Naive thymus-derived CD8-positive, alpha-beta T cell (primary cell): ENCODE measurements around the gene CCNYL1. TPM values are rescaled to one million over a fixed set of nuclear protein-coding genes. Genes with fewer than 3 reads are reported as not detected.
"Not testable (repeated sequence)": the region's sequence is repeated elsewhere in the genome, so short reads cannot be mapped to it uniquely, and the experiment has no call there.

ENCODE experiments used
- ATAC-seq, 2 donors: fragments of 150-1000 bp; cut with Tn5 transposase in 1 of 2; sonication (Bioruptor Pico), chemical (Tn5 transposase) in 1 of 2; 1 replicate in 1 of 2; 2 replicates in 1 of 2; pipeline ENCODE4 v1.10.0; 2021; ENCODE audit warnings: mild to moderate bottlenecking in 2 of 2, moderate library complexity in 2 of 2
- POLR2A ChIA-PET: fragments of 350-600 bp; sonication (Branson Sonifier 250); formaldehyde crosslinking; loops from one replicate; lab custom pipeline; 2021; ENCODE audit warnings: antibody characterized with exemption; lab: Charles Lee
- DNase-seq, 10 donors: peaks; one replicate each; pipeline versions ENCODE4 v3.0.0 to v3.0.0-alpha.2; 2020 to 2022
- H3K27ac Mint-ChIP-seq, 10 donors: one replicate each; pipeline ENCODE4 v1.8.0; 2020 to 2022; ENCODE audit warnings: mild to moderate bottlenecking in 10 of 10, mixed read lengths in 10 of 10, moderate library complexity in 4 of 10, inconsistent platforms in 1 of 10
- H3K27me3 Mint-ChIP-seq, 5 donors: one replicate each; pipeline ENCODE4 v1.8.0; 2021 to 2022; ENCODE audit warnings: mixed read lengths in 5 of 5
- H3K36me3 Mint-ChIP-seq, 3 donors: one replicate each; pipeline ENCODE4 v1.8.0; 2020 to 2022; ENCODE audit warnings: mixed read lengths in 3 of 3, mild to moderate bottlenecking in 2 of 3, inconsistent platforms in 1 of 3
- H3K4me1 Mint-ChIP-seq, 4 donors: one replicate each; pipeline ENCODE4 v1.8.0; 2021 to 2022; ENCODE audit warnings: mixed read lengths in 4 of 4
- H3K4me3 Mint-ChIP-seq, 10 donors: one replicate each; pipeline ENCODE4 v1.8.0; 2020 to 2022; ENCODE audit warnings: mild to moderate bottlenecking in 10 of 10, mixed read lengths in 10 of 10, moderate library complexity in 6 of 10, inconsistent platforms in 1 of 10
- H3K9me3 Mint-ChIP-seq, 9 donors: one replicate each; pipeline ENCODE4 v1.8.0; 2020 to 2022; ENCODE audit warnings: mixed read lengths in 9 of 9, mild to moderate bottlenecking in 3 of 9, inconsistent platforms in 1 of 9, moderate library complexity in 1 of 9
- polyA plus RNA-seq, 3 donors: library from polyadenylated mRNA; unstranded; fragments of 300-500 nt; fragmentation: Illumina TruSeq; gene quantifications; one replicate each; pipeline ENCODE4 v1.2.3, GENCODE V29; 2021
- total RNA-seq, 8 experiments: library from RNA in 2 of 8; stranded (reverse) in 2 of 8; gene quantifications; one replicate each; pipeline ENCODE4 v1.2.3 and lab custom pipeline; 2021 to 2026

The CCNYL1 gene
- total and polyA plus RNA-seq, 5 experiments from 2014 or later: 1.2 to 14.3 (median 2.1) TPM

DNA sequence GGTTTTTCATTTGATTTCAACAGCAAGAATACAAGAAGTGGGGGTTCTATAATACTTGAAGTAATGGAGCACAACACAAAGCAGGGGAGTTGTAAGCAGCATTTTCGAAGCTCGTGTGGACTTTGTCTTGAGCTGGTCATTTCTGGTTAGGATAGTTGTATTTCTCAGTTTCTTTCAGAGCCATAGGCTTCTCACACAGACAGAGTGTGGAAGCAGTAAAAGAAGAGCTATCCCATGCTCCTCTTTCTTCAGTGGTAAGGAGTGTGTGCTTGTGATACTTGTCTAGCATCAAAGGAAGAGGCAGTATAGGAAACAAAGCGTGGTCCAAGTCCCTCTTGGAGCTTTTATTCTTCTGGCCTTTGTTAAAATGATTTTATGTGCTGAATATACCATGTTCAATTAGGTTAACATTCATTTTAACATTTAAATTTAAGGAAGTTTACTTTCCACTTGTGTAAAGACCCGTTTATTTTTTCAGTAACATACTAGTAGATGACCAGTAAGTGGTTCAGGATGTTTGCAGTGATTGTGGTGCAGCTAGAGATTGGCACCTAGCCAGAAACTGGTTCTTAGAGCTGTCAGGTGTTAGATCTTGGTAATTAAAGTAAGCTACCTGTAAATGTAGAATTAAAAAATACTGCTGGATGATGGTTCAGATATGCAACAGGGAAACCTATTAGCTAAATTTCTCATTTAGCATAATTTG lies 14.6 kb downstream of the CCNYL1 start:
- no peaks in the 10 kb centered on the region for H3K9me3 Mint-ChIP-seq
- peak; percentile 42 to 47 for ATAC-seq
- H3K4me3 Mint-ChIP-seq: no peak overlapping the region
- H3K4me1 Mint-ChIP-seq: peaks cover 10 to 37% (median 29%) of the 10 kb centered on the region in 4 donors
- H3K27me3 Mint-ChIP-seq: no peaks in the 10 kb centered on the region
- DNase-seq: peak in 4 of 10 donors; percentile 6 to 34 (median 22)
- peak overlapping the region in 7 of 10 donors; percentile 3 to 54 (median 30) for H3K27ac Mint-ChIP-seq
- H3K36me3 Mint-ChIP-seq: peaks cover 0 to 16% (median 2%) of the 10 kb centered on the region in 3 donors
- POLR2A ChIA-PET: interaction anchor here (1.0 to 3.4 kb wide), 2 partner anchors 15 to 101 kb away, joined by 4 to 20 read pairs; partner anchors contain the start of genes CCNYL1 and METTL21A

DNA sequence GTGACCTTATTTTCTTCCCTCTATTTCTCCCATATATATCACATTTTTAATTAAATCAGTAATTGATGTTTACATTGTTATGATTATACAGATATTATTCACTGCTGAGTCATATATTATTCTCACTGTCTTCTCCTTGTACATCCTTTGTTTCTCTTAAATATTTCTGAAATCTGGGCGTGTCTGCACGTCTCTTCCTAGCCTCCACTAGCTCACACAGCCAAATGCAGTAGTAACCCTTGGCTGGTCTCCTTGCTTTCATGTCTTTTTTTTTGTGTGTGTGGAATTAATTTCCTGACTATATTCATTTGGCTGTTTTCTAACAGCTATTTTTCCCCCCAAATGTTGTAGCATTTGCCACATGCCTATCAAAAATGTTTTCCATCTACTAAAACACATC lies 15.8 kb downstream of the CCNYL1 start:
- no peak for DNase-seq
- peak overlapping the region in 4 of 10 donors; percentile 3 to 41 (median 25) for H3K4me3 Mint-ChIP-seq
- no peaks in the 10 kb centered on the region for H3K27me3 Mint-ChIP-seq
- POLR2A ChIA-PET: interaction anchor here (3.4 kb wide), 1 partner anchor 16 kb away, joined by 20 read pairs; the partner anchor contains the start of gene CCNYL1
- ATAC-seq: no peak
- no peaks in the 10 kb centered on the region for H3K9me3 Mint-ChIP-seq
- peaks cover 10 to 37% (median 29%) of the 10 kb centered on the region in 4 donors for H3K4me1 Mint-ChIP-seq
- H3K36me3 Mint-ChIP-seq: peaks cover 0 to 19% (median 2%) of the 10 kb centered on the region in 3 donors
- H3K27ac Mint-ChIP-seq: peak overlapping the region in 7 of 10 donors; percentile 1 to 63 (median 8)

DNA sequence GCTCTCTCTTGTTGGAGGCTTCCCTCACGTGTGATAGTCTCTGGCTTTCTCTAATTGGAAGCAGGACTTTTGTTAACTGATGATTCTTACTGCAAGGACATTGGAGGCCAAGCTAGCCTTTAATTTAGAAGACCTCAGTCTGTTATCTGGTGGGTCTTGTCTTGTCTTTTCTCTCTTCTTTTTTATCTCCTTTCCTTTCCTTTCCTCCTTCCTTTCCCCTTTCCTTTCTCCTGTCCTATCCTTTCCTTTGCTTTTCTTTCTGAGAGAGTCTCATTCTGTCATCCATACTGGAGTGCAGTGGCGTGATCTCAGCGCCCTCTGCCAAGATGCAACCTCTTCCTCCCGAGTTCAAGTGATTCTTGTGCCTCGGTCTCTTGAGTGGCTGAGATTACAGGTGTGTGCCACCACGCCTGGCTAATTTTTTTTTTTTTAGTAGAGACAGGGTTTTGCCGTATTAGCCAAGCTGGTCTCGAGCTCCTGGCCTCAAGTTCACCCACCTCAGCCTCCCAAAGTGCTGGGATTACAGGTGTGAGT lies 18.1 kb downstream of the CCNYL1 start:
- Mint-ChIP-seq H3K27ac (no peak overlapping the region), H3K4me3 (no peak overlapping the region)
- POLR2A ChIA-PET: no interaction called here

DNA sequence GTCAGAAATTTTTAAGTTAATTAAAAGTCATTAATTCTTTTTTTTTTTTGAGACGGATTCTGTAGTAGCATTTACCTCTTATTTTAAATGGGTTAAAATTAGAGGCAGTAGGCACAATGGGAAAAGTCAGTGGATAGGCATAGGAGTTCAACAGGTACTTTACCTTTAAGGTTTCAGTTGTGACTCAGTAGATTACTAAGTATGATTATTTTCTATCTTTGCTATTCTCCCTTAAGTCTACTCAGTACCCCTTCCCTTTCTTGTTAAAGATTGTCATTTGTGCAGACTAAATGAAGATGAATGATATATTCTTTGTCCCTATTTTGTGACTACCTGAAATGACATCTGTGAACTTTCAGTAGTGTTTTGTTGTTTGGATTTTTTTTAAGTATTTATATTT lies 19.7 kb downstream of the CCNYL1 start:
- Mint-ChIP-seq H3K27me3 (no peaks in the 10 kb centered on the region), H3K4me3 (no peak overlapping the region), H3K36me3 (peaks cover 0 to 49% (median 19%) of the 10 kb centered on the region in 3 donors), H3K9me3 (no peaks in the 10 kb centered on the region), H3K4me1 (peaks cover 8 to 23% (median 17%) of the 10 kb centered on the region in 4 donors), H3K27ac (no peak overlapping the region)
- DNase-seq: no peak
- POLR2A ChIA-PET: interaction anchor here (0.7 kb wide), 1 partner anchor 39 kb away, joined by 4 read pairs; the partner anchor contains the start of gene FZD5
- ATAC-seq: no peak

More for the DNA sequence above, 18.1 kb downstream of the CCNYL1 start:
- Mint-ChIP-seq H3K36me3 (peaks cover 0 to 34% (median 10%) of the 10 kb centered on the region in 3 donors), H3K27me3 (no peaks in the 10 kb centered on the region), H3K9me3 (no peaks in the 10 kb centered on the region), H3K4me1 (peaks cover 10 to 31% (median 24%) of the 10 kb centered on the region in 4 donors)
- no peak for ATAC-seq
- DNase-seq: no peak

DNA sequence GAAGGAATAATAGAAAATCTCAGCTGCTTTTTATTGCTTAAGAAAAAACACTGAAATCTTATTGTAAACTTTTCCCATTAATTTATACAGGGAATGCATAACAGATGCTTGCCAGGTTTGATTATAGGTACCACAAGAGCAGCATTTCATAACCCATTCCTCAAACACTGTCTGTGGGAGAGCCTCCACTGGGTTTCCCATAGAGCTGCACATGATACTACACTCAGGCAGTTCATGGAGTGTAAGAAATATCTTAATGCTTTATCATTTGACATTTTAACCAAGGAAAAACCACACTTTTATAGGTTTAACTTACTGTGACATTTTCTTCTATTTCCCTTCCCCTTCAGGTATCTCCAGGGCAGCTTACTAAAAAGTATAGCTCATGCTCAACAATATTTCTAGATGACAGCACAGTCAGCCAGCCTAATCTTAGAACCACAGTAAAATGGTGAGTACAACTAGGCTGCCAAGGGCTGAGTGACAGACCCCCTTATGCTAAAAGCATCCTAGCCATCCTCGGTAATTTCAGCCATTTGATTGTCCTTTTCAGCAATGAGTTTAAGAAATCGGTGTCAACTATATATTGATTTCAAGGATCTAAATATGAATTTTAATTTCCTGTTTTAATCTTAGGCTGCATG lies 22.3 kb downstream of the CCNYL1 start:
- Mint-ChIP-seq H3K27me3 (no peaks in the 10 kb centered on the region), H3K4me3 (no peak overlapping the region), H3K27ac (peak overlapping the region in 1 of 10 donors; percentile 78), H3K9me3 (no peaks in the 10 kb centered on the region), H3K36me3 (peaks cover 0 to 48% (median 19%) of the 10 kb centered on the region in 3 donors), H3K4me1 (peaks cover 1 to 6% (median 3%) of the 10 kb centered on the region in 4 donors)
- DNase-seq (no peak), ATAC-seq (no peak)
- POLR2A ChIA-PET: no interaction called here

DNA sequence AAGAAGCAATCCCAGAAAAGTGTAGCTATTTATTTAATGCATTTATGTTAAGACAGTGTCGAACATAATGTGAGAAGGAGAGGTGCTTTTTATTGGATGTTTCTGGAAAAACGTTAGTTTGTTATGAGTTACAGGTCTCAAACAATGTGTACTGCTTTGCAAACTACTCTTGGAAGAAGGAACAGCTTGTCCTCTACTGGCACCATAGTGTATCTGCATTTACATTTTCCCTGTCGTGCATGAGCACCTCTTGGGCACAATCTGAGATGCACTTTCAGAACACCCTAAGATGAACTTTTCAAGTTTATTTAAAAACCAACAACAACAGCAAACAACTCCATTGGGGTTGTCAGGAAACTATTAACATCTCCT lies 22.8 kb downstream of the CCNYL1 start:
- Mint-ChIP-seq H3K4me3 (no peak overlapping the region), H3K27ac (no peak overlapping the region), H3K4me1 (peaks cover 1 to 4% (median 2%) of the 10 kb centered on the region in 4 donors), H3K36me3 (peaks cover 0 to 48% (median 17%) of the 10 kb centered on the region in 3 donors), H3K9me3 (no peaks in the 10 kb centered on the region), H3K27me3 (no peaks in the 10 kb centered on the region)
- POLR2A ChIA-PET: no interaction called here
- no peak for ATAC-seq
- DNase-seq: no peak

DNA sequence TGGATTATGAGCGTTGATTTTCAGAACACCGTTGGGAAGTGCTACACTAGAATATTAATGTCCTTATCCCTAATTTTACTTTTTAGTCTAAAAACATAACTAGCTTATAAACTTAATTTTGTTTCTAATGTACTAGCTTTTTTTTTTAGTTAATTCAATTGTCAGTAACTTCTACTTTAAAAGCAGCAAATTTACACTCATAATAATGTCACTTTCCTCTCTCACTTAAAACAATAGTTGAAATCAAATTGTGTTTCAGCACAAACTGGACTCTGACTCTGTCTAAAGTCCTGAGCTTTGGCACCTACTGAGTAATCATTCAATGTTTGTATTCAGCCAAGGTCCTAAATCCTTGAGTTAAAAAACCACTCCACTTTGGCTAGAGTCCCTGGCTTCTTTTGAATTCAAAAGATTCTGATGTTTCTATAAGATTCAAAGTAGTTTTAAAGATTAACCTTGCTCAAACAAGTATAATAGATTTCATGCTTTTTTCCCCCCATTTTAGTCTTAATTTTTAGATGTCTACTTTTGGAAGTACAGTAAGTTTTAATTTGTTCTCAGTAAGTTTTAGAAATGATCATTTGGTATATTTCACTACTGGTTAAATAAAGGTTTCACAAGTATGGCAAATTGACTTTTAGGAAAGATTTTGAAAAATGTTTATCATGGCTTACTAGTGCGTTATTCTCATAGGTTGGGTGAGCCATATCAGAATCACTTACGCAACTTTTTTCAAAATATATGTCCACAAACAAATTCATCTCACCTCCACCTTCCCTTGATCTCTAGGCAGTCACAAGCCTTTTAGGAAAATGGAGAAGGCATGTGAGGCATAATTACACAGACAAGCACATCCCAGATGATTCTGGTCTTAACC lies 23.4 kb downstream of the CCNYL1 start:
- Mint-ChIP-seq H3K27ac (no peak overlapping the region), H3K9me3 (no peaks in the 10 kb centered on the region), H3K4me1 (no peaks in the 10 kb centered on the region), H3K4me3 (no peak overlapping the region), H3K36me3 (peaks cover 0 to 42% (median 16%) of the 10 kb centered on the region in 3 donors), H3K27me3 (no peaks in the 10 kb centered on the region)
- ATAC-seq (no peak), DNase-seq (no peak)
- POLR2A ChIA-PET: no interaction called here

DNA sequence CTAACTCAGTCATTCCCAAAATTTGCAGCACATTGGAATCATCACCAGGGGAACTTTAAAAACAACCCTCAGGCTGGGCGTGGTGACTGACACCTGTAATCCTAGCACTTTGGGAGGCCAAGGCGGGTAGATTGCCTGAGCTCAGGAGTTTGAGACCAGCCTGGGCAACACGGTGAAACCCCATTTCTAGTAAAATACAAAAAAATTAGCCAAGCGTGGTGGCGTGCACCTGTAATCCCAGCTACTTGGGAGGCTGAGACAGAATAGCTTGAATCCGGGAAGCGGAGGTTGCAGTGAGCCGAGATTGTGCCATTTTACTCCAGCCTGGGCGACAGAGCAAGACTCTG lies 24.0 kb downstream of the CCNYL1 start:
- H3K4me3 Mint-ChIP-seq, H3K27me3 Mint-ChIP-seq, ATAC-seq, H3K27ac Mint-ChIP-seq, H3K9me3 Mint-ChIP-seq, POLR2A ChIA-PET, H3K4me1 Mint-ChIP-seq, DNase-seq: not testable (repeated sequence)
- H3K36me3 Mint-ChIP-seq: peaks cover 0 to 43% (median 22%) of the 10 kb centered on the region in 3 donors

DNA sequence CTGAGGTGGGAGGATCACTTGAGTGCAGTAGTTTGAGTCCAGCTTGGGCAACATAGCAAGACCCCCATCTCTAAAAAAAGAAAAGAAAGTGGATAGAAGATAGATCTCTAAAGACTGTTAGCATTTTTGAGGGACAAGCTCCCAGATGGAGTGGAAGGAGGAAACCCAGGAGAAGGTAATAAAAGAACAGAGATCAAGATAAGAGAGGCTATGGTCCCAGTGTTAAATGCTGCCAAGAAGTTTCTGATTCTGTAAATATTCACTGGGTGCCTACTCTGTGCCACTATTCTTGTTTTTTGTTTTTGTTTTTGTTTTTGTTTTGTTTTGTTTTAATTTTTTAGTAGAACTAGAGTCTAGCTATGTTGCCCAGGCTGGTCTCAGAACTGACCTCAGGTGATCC lies 32.1 kb downstream of the CCNYL1 start:
- Mint-ChIP-seq H3K36me3 (peaks cover 0 to 29% (median 7%) of the 10 kb centered on the region in 3 donors), H3K9me3 (no peaks in the 10 kb centered on the region), H3K27me3 (no peaks in the 10 kb centered on the region), H3K4me1 (no peaks in the 10 kb centered on the region), H3K4me3 (no peak overlapping the region), H3K27ac (no peak overlapping the region)
- DNase-seq (no peak), ATAC-seq (no peak)
- POLR2A ChIA-PET: no interaction called here

DNA sequence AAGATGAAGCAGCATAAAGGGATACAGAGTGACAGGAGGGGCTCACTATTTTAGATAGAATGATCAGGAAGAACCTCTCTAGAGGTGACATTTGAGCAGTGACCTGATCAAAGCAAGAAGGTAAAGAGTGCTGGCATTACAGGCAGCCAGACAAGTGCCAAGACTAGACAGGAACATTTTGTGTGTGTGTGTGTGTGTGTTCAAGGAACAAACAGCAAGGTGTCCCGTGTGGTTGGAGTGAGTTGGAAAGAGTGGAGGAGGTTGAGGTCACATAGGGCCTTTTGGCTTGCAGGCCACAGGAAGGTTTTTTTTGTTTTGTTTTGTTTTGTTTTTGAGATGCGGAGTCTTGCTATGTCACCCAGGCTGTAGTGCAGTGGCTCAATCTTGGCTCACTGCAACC lies 32.6 kb downstream of the CCNYL1 start:
- Mint-ChIP-seq H3K27ac (no peak overlapping the region), H3K4me1 (no peaks in the 10 kb centered on the region), H3K9me3 (no peaks in the 10 kb centered on the region), H3K36me3 (peaks cover 0 to 28% (median 9%) of the 10 kb centered on the region in 3 donors), H3K4me3 (no peak overlapping the region), H3K27me3 (no peaks in the 10 kb centered on the region)
- no peak for DNase-seq
- ATAC-seq: no peak
- POLR2A ChIA-PET: no interaction called here

DNA sequence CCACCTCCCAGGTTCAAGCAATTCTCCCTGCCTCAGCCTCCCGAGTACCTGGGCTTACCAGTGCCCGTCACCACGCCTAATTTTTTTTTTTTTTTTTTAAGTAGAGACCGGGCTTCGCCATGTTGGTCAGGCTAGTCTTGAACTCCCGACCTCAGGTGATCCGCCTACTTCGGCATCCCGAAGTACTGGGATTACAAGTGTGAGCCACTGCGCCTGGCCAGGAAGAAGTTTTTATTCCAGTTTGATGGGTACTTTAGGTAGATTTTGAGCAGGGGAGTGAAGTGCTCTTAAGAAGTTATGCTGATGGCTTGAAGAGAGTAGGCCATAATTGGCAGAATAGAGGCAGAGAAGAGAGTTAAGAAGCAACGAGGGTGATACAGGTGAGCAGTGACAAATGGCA lies 33.0 kb downstream of the CCNYL1 start:
- Mint-ChIP-seq H3K36me3 (peaks cover 0 to 28% (median 9%) of the 10 kb centered on the region in 3 donors), H3K4me3 (no peak overlapping the region), H3K27ac (no peak overlapping the region), H3K9me3 (no peaks in the 10 kb centered on the region), H3K27me3 (no peaks in the 10 kb centered on the region), H3K4me1 (no peaks in the 10 kb centered on the region)
- DNase-seq (no peak), ATAC-seq (no peak)
- POLR2A ChIA-PET: no interaction called here

DNA sequence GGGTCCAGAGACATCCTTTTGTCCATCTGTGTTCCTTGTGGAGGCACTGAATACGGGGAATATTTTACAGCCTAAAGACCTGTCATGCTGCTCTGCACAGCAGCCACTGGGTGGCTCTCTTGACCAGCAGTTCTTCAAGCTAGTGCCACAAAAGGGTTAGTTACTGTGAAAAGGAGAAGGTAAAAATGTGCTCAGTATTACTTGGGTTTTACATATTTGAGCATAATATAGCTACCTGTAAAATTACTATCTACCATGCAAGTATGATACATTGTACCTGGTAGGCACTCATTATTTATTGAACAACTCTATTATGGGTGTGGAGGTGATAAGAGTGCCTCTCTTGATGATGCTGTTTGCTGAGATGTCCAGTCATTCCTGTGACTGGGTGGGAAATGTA lies 34.7 kb downstream of the CCNYL1 start:
- Mint-ChIP-seq H3K27ac (no peak overlapping the region), H3K9me3 (no peaks in the 10 kb centered on the region), H3K4me1 (no peaks in the 10 kb centered on the region), H3K36me3 (peaks cover 0 to 30% (median 3%) of the 10 kb centered on the region in 3 donors), H3K4me3 (no peak overlapping the region), H3K27me3 (no peaks in the 10 kb centered on the region)
- ATAC-seq (peak; percentile 56 to 65), DNase-seq (peak in 8 of 10 donors; percentile 15 to 49 (median 36))
- POLR2A ChIA-PET: no interaction called here
